SKM-1 (cell line): Measurements from ENCODE around the gene SLC25A36.

Experiments used
- DNase-seq: peaks from one replicate; lab custom pipeline; 2025; ENCODE audit not compliant: unreplicated experiment; lab: John Stamatoyannopoulos, UW

Gene SLC25A36

GRCh38 chr3:140941434-140942220 lies at the start of gene SLC25A36:
Gene SLC25A36, plus strand, starts transcription at chr3:140941836. Its CDS starts 219 bp downstream, at chr3:140942055.
- peak; percentile 98 for DNase-seq

DNA sequence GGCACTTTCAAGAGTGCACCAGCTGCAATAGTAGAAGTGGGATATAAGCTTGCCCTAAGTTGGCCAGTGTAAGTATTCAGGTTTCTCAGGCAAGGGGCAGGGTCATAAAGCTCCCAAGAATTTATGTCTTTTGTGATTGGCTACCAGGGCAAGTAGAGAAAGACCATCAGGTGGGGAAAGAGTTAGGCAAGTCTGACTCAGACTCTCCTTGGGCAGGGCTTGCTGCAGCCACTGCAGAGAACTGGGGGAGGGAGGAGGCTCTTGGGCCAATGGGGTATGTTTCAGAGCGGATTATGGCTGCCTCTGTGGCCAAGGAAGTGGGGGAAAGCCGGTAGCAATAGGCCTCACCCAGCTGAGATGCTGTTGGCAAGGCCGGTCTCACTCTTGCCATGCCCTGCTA lies 44.6 kb upstream of the SLC25A36 start:
- no peak for DNase-seq

GRCh38 chr3:140898340-140899180 lies 43.1 kb upstream of the SLC25A36 start:
- DNase-seq: no peak

GRCh38 chr3:140899363-140899762 lies 42.3 kb upstream of the SLC25A36 start:
- DNase-seq: no peak

DNA sequence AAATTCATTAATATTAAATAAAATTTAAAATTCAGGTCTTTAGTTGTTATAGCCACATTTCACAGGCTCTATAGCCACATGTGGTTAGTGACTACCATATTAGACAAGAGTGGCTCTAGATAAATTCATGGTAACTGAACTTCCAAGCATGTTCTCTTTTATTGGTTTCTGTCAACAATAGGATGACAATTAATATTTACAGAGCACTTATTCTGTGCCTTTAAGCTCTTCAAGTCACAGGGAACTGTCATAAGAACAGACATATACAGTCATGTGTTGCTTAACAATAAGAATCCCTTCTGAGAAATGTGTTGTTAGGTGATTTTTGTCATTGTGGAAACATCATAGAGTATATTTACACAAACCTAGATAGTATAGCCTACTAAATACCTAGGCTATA lies 38.8 kb upstream of the SLC25A36 start:
- DNase-seq: no peak

- no peak for DNase-seq
Measured at GRCh38 chr3:140903196-140903595, 38.4 kb upstream of the SLC25A36 start.

DNA sequence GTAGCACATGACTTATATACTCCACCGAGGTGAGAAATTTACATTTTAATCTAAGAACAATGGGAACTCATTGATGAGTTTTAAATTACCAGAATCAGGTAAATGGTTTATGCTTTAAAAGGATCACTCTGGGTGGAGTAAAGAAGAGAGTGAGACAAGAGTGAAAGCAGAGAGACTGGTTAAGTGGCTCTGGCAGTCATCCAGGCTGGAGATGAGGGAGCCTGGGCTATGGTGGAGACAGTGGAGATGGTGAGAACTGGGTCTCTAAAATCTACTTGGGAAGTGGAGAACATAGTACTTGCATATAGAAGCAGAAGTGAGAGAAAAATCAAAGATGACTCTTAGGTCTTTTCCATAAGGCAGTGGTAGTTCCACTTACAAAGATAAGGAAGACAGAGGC lies 37.1 kb upstream of the SLC25A36 start:
- DNase-seq: no peak

DNA sequence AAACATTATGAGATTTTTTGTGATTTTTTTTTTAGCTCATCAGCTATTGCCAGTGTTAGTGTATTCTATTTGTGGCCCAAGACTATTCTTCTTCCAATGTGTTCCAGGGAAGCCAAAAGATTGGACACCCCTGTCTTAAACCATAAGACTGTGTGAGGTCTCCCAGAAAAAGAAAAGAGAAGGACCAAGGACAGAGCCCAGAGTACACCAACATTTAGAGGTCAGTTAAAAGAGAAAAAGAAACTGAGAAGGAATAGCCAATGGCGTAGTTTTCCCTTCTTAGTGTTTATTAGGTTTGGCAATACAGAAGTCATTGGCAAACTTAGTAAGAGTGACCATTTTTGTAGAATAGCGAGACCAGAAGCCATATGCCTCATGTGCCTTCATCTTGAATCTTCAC lies 36.1 kb upstream of the SLC25A36 start:
- no peak for DNase-seq

DNA sequence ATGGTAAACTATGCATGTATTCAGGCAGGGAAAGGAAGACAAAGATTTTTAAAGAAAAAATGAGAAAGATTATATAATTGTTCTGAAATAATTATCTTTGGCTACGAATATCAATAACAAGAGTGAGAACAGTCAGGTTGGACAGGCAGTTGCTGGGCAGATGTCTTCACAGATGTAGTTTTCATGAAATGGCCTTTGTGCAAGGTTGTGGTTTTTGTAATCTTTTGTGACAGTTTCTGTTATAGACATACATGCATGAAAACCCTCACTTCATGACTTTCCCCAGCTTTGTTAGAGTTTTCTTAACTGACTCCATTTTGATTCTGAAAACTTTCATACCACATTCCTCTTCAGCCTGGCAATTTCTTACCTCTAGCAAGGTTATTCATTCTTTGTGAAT lies 34.9 kb upstream of the SLC25A36 start:
- no peak for DNase-seq

DNA sequence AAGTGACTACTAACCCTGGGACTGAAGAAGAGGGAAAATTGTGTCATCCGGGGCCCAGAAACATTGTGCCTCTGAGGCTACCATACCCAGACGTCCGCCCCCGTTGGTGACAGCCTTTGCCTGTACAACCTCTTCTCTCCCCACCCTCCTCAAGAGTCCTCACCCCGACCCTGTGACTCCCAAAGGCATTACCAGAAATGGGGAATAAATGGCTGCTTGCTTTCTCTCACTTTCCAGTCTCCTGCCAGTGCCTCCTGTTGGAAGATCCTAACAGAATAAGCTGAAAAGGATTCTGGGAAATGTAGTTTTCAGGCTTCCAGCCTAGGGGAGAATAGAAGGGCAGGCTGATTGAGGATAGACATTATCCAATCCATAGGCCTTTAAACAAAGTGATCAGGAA lies 30.8 kb upstream of the SLC25A36 start:
- DNase-seq: no peak

- DNase-seq: no peak
Measured at GRCh38 chr3:140911822-140912221, 29.8 kb upstream of the SLC25A36 start.

DNA sequence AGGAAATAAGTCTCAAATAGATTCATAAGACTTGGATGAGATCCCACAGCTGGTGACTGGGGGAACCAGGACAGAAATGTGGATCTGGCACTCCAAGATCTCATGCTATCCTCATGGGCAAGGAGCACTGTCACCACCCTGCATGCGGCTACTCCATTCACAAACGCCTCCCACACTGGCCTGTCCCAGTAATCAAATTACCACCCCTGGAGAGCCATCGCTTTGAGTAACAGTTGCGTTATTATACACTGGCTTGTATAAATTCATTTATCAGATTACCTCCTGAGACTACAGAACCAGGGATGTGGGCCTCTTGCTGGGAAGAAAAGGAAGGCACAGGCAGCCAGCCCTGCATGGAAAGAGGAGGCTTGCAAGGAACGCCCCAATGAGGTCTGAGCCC lies 27.9 kb upstream of the SLC25A36 start:
- no peak for DNase-seq

GRCh38 chr3:140914384-140914945 lies 27.2 kb upstream of the SLC25A36 start:
- DNase-seq: no peak

DNA sequence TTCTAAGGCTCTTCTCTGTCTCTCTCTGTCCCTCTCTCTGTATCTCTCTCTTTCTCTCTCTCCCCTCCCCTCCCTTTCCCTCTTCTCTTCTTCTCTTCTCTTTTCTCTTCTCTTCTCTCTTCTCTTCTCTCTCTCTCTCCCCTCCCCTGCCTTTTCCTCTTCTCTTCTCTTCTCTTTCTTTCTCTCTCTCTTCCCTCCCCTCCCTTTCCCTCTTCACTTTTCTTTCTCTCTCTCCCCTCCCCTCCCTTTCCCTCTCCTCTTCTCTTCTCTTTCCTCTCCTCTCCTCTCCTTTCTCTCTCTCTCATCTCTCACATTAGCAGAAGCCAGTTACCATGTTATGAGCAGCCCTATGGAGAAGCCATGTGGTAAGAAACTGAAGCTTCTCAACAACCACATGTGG lies 25.0 kb upstream of the SLC25A36 start:
- no peak for DNase-seq

DNA sequence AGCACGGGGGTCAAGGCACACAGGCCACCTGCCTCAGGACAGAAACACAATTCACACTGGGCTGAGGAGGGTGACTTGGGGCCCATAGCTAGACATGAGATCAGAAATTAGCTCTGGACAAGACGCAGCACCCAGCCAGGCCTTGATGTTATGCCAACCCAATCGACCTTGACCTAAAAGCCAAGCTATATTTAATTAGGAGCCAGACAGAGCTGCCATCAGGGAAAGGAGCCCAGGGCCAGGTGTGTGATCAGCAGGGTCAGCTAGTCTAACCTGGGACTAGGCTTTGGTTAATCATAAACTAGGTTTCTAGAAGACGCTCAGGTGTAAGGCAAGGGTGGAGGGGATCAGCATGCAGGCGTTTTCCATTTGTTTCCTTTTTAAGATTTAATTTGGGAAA lies 23.9 kb upstream of the SLC25A36 start:
- no peak for DNase-seq

DNA sequence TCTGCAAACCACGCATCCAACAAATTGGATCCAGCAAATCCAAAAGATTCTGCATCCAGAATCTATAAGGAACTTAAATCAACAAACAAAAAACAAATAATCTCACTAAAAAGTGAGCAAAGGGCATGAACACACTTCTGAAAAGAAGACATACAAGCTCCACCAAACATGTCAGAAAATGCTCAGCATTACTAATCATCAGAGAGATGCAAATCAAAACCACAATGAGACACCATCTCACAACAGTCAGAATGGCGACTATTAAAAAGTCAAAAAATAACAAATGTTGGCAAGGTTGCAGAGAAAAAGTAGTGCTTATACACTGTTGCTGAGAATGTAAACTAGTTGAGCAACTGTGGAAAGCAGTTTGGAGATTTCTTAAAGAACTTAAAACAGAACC lies 21.6 kb upstream of the SLC25A36 start:
- DNase-seq: no peak

GRCh38 chr3:140922634-140923033 lies 19.0 kb upstream of the SLC25A36 start:
- DNase-seq: peak; percentile 12

DNA sequence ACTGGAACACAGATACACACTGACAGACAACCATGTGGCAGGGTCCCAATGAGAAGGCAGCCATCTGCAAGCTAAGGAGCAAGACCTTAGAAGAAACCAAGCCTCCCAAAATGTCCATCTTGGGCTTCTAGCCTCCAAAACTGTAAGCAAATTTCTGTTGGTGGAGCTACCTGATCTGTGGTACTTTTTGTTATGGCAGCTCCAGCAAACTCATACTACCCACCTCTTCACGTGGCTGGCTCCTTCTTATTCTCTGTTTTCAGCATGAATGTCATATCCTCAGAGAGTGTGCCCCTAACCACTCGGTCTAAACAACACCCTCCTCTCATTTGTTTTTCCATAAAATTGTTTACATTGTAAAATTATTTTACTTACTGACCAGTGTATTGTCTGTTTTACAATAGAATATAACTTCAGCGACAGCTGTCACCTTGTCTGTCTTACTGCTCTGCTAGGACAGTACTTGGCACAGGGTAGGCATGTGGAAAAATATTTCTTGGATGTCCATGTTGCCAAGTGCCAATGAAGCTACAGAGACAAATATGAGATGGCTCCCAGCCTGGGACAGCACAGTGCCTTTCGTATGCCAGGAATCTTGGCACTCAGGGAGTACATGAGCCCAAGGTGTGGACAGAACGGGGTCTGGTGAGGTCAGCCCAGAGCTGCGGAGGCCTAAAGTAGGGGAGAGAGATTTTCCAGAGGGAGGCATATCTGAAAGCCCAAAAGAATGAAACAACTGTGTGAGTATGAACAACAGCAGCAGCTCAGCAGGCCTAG lies 17.4 kb upstream of the SLC25A36 start:
- no peak for DNase-seq

GRCh38 chr3:140927279-140928069 lies 14.2 kb upstream of the SLC25A36 start:
- no peak for DNase-seq

DNA sequence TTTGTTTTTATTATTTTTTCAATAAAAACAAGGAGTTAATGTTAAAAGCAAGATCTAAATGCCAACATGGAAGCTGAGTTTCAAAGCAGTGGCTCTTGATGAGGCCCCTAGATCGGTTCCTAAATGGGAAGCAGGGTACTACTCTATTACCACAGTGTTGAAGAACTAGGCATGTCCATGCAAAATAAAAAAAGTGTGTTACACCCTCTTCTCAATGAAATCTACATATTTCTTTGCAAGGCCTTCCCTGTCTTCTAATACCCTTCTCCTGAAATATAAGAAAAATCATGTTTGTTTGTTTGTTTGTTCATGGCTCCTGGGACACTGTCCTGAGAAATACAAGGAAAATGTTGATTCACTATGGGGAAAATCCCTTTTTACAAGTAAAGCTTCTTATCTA lies 12.2 kb upstream of the SLC25A36 start:
- no peak for DNase-seq
